Measurements from ENCODE around the gene OTX1.
A peak's percentile ranks its signal among the peaks of the same experiment; 100 is the strongest.
"Not testable (repeated sequence)": the region's sequence is repeated elsewhere in the genome, so short reads cannot be mapped to it uniquely, and the experiment has no call there.

The OTX1 gene

GRCh38 chr2:63050334-63051041 is at the start of gene OTX1:
OTX1 (plus strand) TSS chr2:63050830; CDS start chr2:63052991, 2,161 bp downstream.
- peak; percentile 59 for DNase-seq

GRCh38 chr2:63001576-63001975 is 49.1 kb upstream of the OTX1 start:
- DNase-seq: no peak

GRCh38 chr2:63003351-63003750 is 47.3 kb upstream of the OTX1 start:
- no peak for DNase-seq

GRCh38 chr2:63007813-63008458 is 42.7 kb upstream of the OTX1 start:
- no peak for DNase-seq

GRCh38 chr2:63008838-63009237 is 41.8 kb upstream of the OTX1 start:
- no peak for DNase-seq

GRCh38 chr2:63009490-63009889 is 41.1 kb upstream of the OTX1 start:
- DNase-seq: no peak

GRCh38 chr2:63012541-63012940 is 38.1 kb upstream of the OTX1 start:
- no peak for DNase-seq

- no peak for DNase-seq
Measured at GRCh38 chr2:63013438-63013837, 37.2 kb upstream of the OTX1 start.

- DNase-seq: no peak
Measured at GRCh38 chr2:63015389-63015788, 35.2 kb upstream of the OTX1 start.

- no peak for DNase-seq
Measured at GRCh38 chr2:63018439-63018838, 32.2 kb upstream of the OTX1 start.

GRCh38 chr2:63019686-63020085 is 30.9 kb upstream of the OTX1 start:
- not testable (repeated sequence) for DNase-seq

- DNase-seq: no peak
Measured at GRCh38 chr2:63023444-63023843, 27.2 kb upstream of the OTX1 start.

GRCh38 chr2:63027220-63027619 is 23.4 kb upstream of the OTX1 start:
- DNase-seq: no peak

- DNase-seq: no peak
Measured at GRCh38 chr2:63029058-63029457, 21.6 kb upstream of the OTX1 start.

- no peak for DNase-seq
Measured at GRCh38 chr2:63034526-63034925, 16.1 kb upstream of the OTX1 start.

- no peak for DNase-seq
Measured at GRCh38 chr2:63035169-63035568, 15.5 kb upstream of the OTX1 start.

GRCh38 chr2:63035660-63036059 is 15.0 kb upstream of the OTX1 start:
- DNase-seq: no peak

- DNase-seq: no peak
Measured at GRCh38 chr2:63038034-63038433, 12.6 kb upstream of the OTX1 start.

GRCh38 chr2:63040586-63040985 is 10.0 kb upstream of the OTX1 start:
- no peak for DNase-seq

GRCh38 chr2:63041592-63041991 is 9.0 kb upstream of the OTX1 start:
- DNase-seq: no peak

GRCh38 chr2:63044362-63045327 is 6.0 kb upstream of the OTX1 start:
- no peak for DNase-seq

GRCh38 chr2:63046552-63046951 is 4.1 kb upstream of the OTX1 start:
- no peak for DNase-seq

- no peak for DNase-seq
Measured at GRCh38 chr2:63046961-63047320, 3.7 kb upstream of the OTX1 start.

Data from CD4-positive, alpha-beta T cell treated with Interleukin-12 subunit alpha and Interleukin-12 subunit beta, for 1 hour (primary cell).